Measurements from ENCODE around the gene SLC13A3.

The SLC13A3 gene

GRCh38 chr20:46573234-46573633 lies 78.0 kb downstream of the SLC13A3 start:
- DNase-seq (ENCODE audit: low read depth in 2 of 2): no peak
- H3K4me3 ChIP-seq (replicated peaks in 1 of 2; ENCODE audit: low read depth in 2 of 2, low read length in 2 of 2): no peak overlapping the region
- TF ChIP-seq CTCF (IDR thresholded peaks at IDR 0.05; ENCODE audit: low read depth, low read length): no peak

DNA sequence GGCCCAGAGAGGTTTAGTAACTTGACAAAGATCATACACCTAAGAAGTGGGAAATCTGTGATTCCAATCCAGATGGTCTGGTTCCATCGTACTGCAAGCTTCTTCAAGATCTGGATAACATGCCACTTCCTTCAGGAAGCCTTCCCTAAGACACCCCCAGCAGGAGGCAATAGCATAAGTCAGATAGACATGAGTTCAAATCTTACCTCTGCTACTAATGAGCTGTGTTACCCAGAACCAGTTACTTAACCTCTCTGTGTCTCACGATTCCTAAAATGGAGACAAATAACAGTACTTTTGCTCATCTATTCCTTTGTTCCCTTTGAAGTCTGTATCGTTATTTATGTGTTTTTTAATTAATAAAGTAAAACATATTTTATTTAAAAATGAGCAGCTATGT lies 78.5 kb downstream of the SLC13A3 start:
- DNase-seq (ENCODE audit: low read depth in 2 of 2): no peak
- TF ChIP-seq CTCF (IDR thresholded peaks at IDR 0.05; ENCODE audit: low read depth, low read length): no peak
- H3K4me3 ChIP-seq (replicated peaks in 1 of 2; ENCODE audit: low read depth in 2 of 2, low read length in 2 of 2): no peak overlapping the region

DNA sequence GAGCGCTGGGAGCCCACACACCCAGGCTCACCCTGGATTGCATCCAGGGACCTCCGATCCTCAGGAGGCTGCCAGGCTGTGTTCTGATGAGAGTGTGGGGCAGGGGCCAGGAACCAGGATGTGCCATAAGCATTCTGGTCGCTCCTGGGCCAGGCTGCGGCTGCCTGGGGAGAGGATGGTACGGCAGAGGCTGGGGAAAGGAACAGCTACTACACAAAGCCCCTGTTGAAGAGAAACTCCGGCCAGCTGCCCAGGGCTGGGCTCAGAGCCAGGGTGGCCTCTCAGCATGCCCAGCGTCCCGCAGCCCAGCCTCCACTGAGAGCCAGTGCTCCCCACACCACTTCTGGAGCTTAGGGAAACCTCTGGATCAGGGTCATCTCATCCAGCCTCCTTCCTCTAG lies 79.1 kb downstream of the SLC13A3 start:
- TF ChIP-seq CTCF (IDR thresholded peaks at IDR 0.05; ENCODE audit: low read depth, low read length): no peak
- H3K4me3 ChIP-seq (replicated peaks in 1 of 2; ENCODE audit: low read depth in 2 of 2, low read length in 2 of 2): no peak overlapping the region
- DNase-seq (ENCODE audit: low read depth in 2 of 2): peak in 1 of 2 donors; percentile 21

DNA sequence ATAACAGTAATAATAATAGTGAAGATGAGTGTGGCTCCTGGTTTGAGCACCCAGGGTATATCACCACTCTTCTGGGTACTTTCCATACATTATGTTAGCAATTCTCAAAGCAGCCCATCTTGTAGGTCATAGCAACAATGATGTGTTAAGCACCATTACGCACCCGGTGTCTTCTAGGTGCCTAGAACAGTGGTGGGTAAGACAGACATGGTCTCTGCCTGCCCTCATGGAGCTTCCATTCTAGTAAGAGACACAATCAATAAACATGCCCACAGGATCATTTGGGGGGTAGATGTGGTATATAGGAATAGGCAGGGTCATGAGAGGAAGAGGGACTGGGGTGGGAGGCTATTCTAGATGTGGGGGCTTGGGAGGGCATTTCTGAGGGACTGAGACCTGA lies 79.8 kb downstream of the SLC13A3 start:
- no peak for DNase-seq (ENCODE audit: low read depth in 2 of 2)

GRCh38 chr20:46570956-46571355 lies 80.3 kb downstream of the SLC13A3 start:
- TF ChIP-seq CTCF (IDR thresholded peaks at IDR 0.05; ENCODE audit: low read depth, low read length): no peak
- no peak for DNase-seq (ENCODE audit: low read depth in 2 of 2)
- H3K4me3 ChIP-seq (replicated peaks in 1 of 2; ENCODE audit: low read depth in 2 of 2, low read length in 2 of 2): no peak overlapping the region

More for the DNA sequence above, 79.8 kb downstream of the SLC13A3 start:
- H3K4me3 ChIP-seq (replicated peaks in 1 of 2; ENCODE audit: low read depth in 2 of 2, low read length in 2 of 2): no peak overlapping the region
- no peak for TF ChIP-seq CTCF (IDR thresholded peaks at IDR 0.05; ENCODE audit: low read depth, low read length)

DNA sequence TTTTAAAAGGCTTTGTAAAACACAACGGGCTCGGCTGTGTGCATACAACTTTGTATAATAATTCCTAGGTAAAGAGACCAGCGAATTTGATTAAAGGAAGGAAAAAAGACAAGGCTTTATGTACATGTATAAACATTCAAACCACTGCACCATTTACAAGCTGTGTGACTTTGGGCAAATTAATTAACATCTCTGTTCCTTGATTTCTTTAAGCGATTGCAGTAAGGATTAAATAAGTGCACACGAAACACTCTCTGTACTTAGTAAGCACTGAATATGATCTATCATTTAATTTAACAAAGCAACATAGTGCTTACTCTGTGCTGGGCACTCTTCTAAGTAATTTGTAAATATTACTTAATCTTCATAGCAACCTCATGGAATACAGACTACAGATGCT lies 81.3 kb downstream of the SLC13A3 start:
- H3K4me3 ChIP-seq (replicated peaks in 1 of 2; ENCODE audit: low read depth in 2 of 2, low read length in 2 of 2): no peak overlapping the region
- no peak for DNase-seq (ENCODE audit: low read depth in 2 of 2)
- no peak for TF ChIP-seq CTCF (IDR thresholded peaks at IDR 0.05; ENCODE audit: low read depth, low read length)

- no peak overlapping the region for H3K4me3 ChIP-seq (replicated peaks in 1 of 2; ENCODE audit: low read depth in 2 of 2, low read length in 2 of 2)
- TF ChIP-seq CTCF (IDR thresholded peaks at IDR 0.05; ENCODE audit: low read depth, low read length): no peak
- peak; percentile 64 to 92 for DNase-seq (ENCODE audit: low read depth in 2 of 2)
These were observed 82.6 kb downstream of the SLC13A3 start for GRCh38 chr20:46568570-46569129.
